ENCODE results near the gene SSR1.

DNA sequence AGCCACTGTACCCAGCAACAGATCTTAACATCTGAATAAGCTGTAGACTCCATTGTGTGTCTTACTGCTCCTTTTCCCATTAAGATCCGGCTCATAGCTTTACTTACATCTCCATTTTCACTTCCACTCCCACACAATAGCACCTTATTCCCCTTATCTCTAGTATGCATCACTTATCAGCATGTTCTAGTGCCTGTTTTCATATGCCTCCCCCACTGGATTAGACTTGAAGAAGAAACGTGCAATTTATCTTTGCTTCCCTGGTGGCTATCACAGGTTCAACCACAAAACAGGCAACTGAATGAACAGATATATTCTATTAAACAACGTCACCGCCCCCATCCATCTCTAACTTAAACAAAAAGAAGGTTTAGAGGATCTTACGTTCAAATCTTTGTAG, 12.1 kb downstream of the SSR1 start:
- TF ChIP-seq, protein P1, sequence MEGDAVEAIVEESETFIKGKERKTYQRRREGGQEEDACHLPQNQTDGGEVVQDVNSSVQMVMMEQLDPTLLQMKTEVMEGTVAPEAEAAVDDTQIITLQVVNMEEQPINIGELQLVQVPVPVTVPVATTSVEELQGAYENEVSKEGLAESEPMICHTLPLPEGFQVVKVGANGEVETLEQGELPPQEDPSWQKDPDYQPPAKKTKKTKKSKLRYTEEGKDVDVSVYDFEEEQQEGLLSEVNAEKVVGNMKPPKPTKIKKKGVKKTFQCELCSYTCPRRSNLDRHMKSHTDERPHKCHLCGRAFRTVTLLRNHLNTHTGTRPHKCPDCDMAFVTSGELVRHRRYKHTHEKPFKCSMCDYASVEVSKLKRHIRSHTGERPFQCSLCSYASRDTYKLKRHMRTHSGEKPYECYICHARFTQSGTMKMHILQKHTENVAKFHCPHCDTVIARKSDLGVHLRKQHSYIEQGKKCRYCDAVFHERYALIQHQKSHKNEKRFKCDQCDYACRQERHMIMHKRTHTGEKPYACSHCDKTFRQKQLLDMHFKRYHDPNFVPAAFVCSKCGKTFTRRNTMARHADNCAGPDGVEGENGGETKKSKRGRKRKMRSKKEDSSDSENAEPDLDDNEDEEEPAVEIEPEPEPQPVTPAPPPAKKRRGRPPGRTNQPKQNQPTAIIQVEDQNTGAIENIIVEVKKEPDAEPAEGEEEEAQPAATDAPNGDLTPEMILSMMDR (IDR thresholded peaks at IDR 0.05; ENCODE audit: low read length), result no peak
- TF ChIP-seq EZH2phosphoT487 (IDR thresholded peaks at IDR 0.05; ENCODE audit: low read length) (no peak), EZH2 (optimal IDR thresholded peaks at IDR 0.05; ENCODE audit: low read depth, low read length) (no peak)

All from MM.1S (cell line).